HepG2 (cell line): Measurements from ENCODE around the gene MPHOSPH8. TPM values are rescaled to one million over a fixed set of nuclear protein-coding genes. Genes with fewer than 3 reads are reported as not detected.

Experiments
- CEBPB ChIP-seq: IDR thresholded peaks from 2 replicates; pipeline ENCODE4 v1.6.1; 2011; ENCODE audit warnings: low read depth, low read length, improper control_type of control experiment, borderline replicate concordance
- CHD4 ChIP-seq: fragments of 200-600 bp; sonication (generic); IDR thresholded peaks from 2 replicates; pipeline ENCODE4 v1.7.0; 2017; ENCODE audit warnings: mild to moderate bottlenecking, low read length, borderline replicate concordance
- DPF2 ChIP-seq: sonication (generic); formaldehyde crosslinking; IDR thresholded peaks from 2 replicates; pipeline ENCODE4 v1.4.0; 2020; ENCODE audit warnings: mild to moderate bottlenecking, low read depth, missing genetic modification reagents, borderline replicate concordance
- EHMT2 ChIP-seq: fragments of 200-600 bp; sonication (generic); IDR thresholded peaks from 2 replicates; pipeline ENCODE4 v1.7.0; 2017; ENCODE audit warnings: antibody characterized with exemption, low read depth, low read length, borderline replicate concordance
- ELF4 ChIP-seq: sonication (generic); formaldehyde crosslinking; IDR thresholded peaks from 2 replicates; pipeline ENCODE4 v1.5.0; 2020; ENCODE audit warnings: missing genetic modification reagents, mild to moderate bottlenecking, moderate library complexity, borderline replicate concordance
- ETV5 ChIP-seq: IDR thresholded peaks from 2 replicates; pipeline ENCODE4 v1.6.1; 2018; ENCODE audit warnings: missing biosample characterization, missing genetic modification reagents, inconsistent platforms, borderline replicate concordance
- GPN1 ChIP-seq: sonication (generic); formaldehyde crosslinking; IDR thresholded peaks from 2 replicates; pipeline ENCODE4 v1.5.1; 2020; ENCODE audit warnings: missing genetic modification reagents, borderline replicate concordance
- ISL2 ChIP-seq: sonication (generic); formaldehyde crosslinking; IDR thresholded peaks from 2 replicates; pipeline ENCODE4 v1.5.0; 2020; ENCODE audit warnings: missing genetic modification reagents
- KDM2A ChIP-seq: sonication (generic); formaldehyde crosslinking; IDR thresholded peaks from 2 replicates; pipeline ENCODE4 v1.4.0; 2020; ENCODE audit warnings: low read depth, missing genetic modification reagents, borderline replicate concordance
- KDM6A ChIP-seq: IDR thresholded peaks from 2 replicates; pipeline ENCODE4 v1.6.1; 2016; ENCODE audit warnings: low read depth
- KLF12 ChIP-seq: sonication (generic); formaldehyde crosslinking; IDR thresholded peaks from 2 replicates; pipeline ENCODE4 v1.4.0; 2020; ENCODE audit warnings: missing genetic modification reagents, borderline replicate concordance
- KLF16 ChIP-seq, 2 experiments: sonication (generic) in 1 of 2; formaldehyde crosslinking in 1 of 2; IDR thresholded peaks; 2 replicates each; pipeline versions ENCODE4 v1.6.1 to v1.8.0; 2016 to 2023; ENCODE audit warnings: missing genetic modification reagents in 2 of 2, missing compliant biosample characterization in 1 of 2
- MTA1 ChIP-seq: sonication (generic); formaldehyde crosslinking; IDR thresholded peaks from 2 replicates; pipeline ENCODE4 v1.4.0; 2020; ENCODE audit warnings: missing genetic modification reagents, mild to moderate bottlenecking, borderline replicate concordance
- NFYC ChIP-seq: IDR thresholded peaks from 2 replicates; pipeline ENCODE4 v1.6.1; 2016; ENCODE audit warnings: missing genetic modification reagents, missing compliant biosample characterization
- SNRNP70 ChIP-seq: fragments of 200-400 bp; formaldehyde crosslinking; IDR thresholded peaks from 2 replicates; pipeline ENCODE4 v1.6.1; 2017; ENCODE audit warnings: mild to moderate bottlenecking, low read depth, low read length, moderate library complexity
- TBX3 ChIP-seq: fragments of 450-650 bp; IDR thresholded peaks from 2 replicates; pipeline ENCODE4 v1.6.1; 2017; ENCODE audit warnings: antibody characterized with exemption, mild to moderate bottlenecking, inconsistent platforms, borderline replicate concordance
- ZNF614 ChIP-seq: IDR thresholded peaks from 2 replicates; pipeline ENCODE4 v1.6.1; 2018; ENCODE audit warnings: missing biosample characterization, missing genetic modification reagents, inconsistent platforms, borderline replicate concordance
- ZNF768 ChIP-seq: sonication (generic); formaldehyde crosslinking; IDR thresholded peaks from 2 replicates; pipeline ENCODE4 v1.4.0; 2020; ENCODE audit warnings: missing genetic modification reagents
- polyA plus RNA-seq, 8 experiments: library from polyadenylated mRNA; depleted of rRNA in 3 of 8; stranded (reverse) in 7 of 8; unstranded in 1 of 8; fragments of >200 nt; fragmentation: Illumina TruSeq in 4 of 8; extraction: Trizol in 4 of 8; gene quantifications; 2 replicates each; pipeline versions ENCODE4 v1.2.1 to v1.2.3, GENCODE V29; 2011 to 2016; ENCODE audit warnings: low read depth in 4 of 8, missing spikeins in 1 of 8, mixed read lengths in 1 of 8; ENCODE audit not compliant: insufficient read depth in 1 of 8
- total RNA-seq, 5 experiments: library from RNA; depleted of rRNA; stranded (reverse); fragments of >200 nt; fragmentation: Illumina TruSeq; extraction: Trizol; gene quantifications; 2 replicates each; pipeline ENCODE4 v1.2.3, GENCODE V29; 2016; ENCODE audit warnings: low read depth in 1 of 5
- TF ChIP-seq, protein P1 (sequence below): sonication (generic); formaldehyde crosslinking; IDR thresholded peaks from 2 replicates; pipeline ENCODE4 v1.5.0; 2020; ENCODE audit warnings: missing genetic modification reagents
- TF ChIP-seq, protein P2 (sequence below): sonication (generic); formaldehyde crosslinking; IDR thresholded peaks from 2 replicates; pipeline ENCODE4 v1.5.1; 2020; ENCODE audit warnings: mild to moderate bottlenecking, missing genetic modification reagents, moderate library complexity
- TF ChIP-seq, protein P3 (sequence below): IDR thresholded peaks from 2 replicates; pipeline ENCODE4 v1.6.1; 2016; ENCODE audit warnings: missing biosample characterization, missing genetic modification reagents, low read depth
- TF ChIP-seq, protein P4 (sequence below), 2 experiments: sonication (generic) in 1 of 2; formaldehyde crosslinking in 1 of 2; IDR thresholded peaks; 2 replicates each; pipeline versions ENCODE4 v1.4.0 to v1.6.1; 2018 to 2020; ENCODE audit warnings: missing genetic modification reagents in 2 of 2, borderline replicate concordance in 1 of 2, low read depth in 1 of 2, mild to moderate bottlenecking in 1 of 2, missing biosample characterization in 1 of 2
- TF ChIP-seq, protein P5 (sequence below): sonication (generic); formaldehyde crosslinking; IDR thresholded peaks from 2 replicates; pipeline ENCODE4 v1.8.1; 2023; ENCODE audit warnings: missing genetic modification reagents, mild to moderate bottlenecking, borderline replicate concordance

MPHOSPH8 gene
- total and polyA plus RNA-seq, 2 of the 13 experiments (the other 11 are each of a cell fraction or from before 2014, with no cell fraction given) = 17.3 to 20.9 TPM

DNA sequence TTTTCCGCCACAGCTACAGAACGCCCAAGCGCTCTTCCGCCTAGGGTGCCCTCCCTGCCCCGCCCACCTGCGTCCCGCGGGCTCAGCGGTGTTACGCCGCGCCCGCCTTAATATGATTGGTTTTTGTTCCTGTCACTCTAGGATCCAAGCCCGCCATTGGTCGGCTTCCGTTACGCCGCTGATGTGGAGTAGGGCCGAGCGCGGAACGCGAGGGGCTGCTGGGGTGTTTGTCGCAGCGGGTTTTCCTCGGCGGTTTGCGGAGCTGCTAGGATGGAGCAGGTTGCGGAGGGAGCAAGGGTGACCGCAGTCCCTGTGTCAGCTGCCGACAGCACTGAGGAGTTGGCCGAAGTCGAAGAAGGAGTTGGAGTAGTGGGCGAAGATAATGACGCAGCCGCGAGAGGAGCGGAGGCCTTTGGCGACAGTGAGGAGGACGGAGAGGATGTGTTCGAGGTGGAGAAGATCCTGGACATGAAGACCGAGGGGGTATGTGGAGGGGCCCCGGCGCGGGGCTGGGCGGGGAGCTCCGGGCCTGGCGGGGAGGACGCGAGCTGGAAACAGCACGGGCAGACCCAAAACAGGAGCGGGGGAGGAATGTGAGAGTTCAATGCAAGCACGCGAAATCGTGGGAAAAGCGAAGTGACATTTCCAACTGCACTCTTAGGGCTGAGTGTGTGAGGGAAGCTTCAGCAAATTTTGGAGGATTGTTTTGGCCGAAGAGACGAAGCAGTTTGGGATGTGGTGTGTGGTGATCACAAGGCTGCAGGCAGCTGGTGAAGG is at the start of gene MPHOSPH8 (continued):
- TF ChIP-seq, protein P1, sequence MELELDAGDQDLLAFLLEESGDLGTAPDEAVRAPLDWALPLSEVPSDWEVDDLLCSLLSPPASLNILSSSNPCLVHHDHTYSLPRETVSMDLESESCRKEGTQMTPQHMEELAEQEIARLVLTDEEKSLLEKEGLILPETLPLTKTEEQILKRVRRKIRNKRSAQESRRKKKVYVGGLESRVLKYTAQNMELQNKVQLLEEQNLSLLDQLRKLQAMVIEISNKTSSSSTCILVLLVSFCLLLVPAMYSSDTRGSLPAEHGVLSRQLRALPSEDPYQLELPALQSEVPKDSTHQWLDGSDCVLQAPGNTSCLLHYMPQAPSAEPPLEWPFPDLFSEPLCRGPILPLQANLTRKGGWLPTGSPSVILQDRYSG (CRISPR knock-in tag) = no peak
- TF ChIP-seq, protein P2, sequence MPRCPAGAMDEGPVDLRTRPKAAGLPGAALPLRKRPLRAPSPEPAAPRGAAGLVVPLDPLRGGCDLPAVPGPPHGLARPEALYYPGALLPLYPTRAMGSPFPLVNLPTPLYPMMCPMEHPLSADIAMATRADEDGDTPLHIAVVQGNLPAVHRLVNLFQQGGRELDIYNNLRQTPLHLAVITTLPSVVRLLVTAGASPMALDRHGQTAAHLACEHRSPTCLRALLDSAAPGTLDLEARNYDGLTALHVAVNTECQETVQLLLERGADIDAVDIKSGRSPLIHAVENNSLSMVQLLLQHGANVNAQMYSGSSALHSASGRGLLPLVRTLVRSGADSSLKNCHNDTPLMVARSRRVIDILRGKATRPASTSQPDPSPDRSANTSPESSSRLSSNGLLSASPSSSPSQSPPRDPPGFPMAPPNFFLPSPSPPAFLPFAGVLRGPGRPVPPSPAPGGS (CRISPR knock-in tag) = no peak
- TF ChIP-seq, protein P3, sequence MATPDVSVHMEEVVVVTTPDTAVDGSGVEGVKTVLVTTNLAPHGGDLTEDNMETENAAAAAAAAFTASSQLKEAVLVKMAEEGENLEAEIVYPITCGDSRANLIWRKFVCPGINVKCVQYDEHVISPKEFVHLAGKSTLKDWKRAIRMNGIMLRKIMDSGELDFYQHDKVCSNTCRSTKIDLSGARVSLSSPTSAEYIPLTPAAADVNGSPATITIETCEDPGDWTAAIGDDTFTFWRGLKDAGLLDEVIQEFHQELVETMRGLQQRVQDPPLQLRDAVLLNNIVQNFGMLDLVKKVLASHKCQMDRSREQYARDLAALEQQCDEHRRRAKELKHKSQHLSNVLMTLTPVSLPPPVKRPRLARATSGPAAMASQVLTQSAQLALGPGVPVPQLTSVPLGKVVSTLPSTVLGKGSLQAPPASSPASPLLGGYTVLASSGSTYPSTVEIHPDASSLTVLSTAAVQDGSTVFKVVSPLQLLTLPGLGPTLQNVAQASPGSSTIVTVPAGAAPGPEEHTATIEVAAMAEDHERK (CRISPR knock-in tag) = peak; percentile 92
- TF ChIP-seq NFYC (CRISPR knock-in tag) = peak; percentile 98
- peak; percentile 44; the same call in 1 of the 2 replicates for TF ChIP-seq KLF12 (CRISPR knock-in tag)
- TF ChIP-seq SNRNP70 = no peak
- peak; percentile 50; the same call in 1 of the 2 replicates for TF ChIP-seq TBX3
- TF ChIP-seq KDM2A (CRISPR knock-in tag) = peak; percentile 99
- TF ChIP-seq ZNF614 = no peak
- TF ChIP-seq CHD4 = no peak
- TF ChIP-seq CEBPB = no peak
- peak in 1 of 2 experiments; percentile 68; a peak in 2 of 4 replicates for TF ChIP-seq KLF16 (CRISPR knock-in tag; IDR thresholded peaks at IDR 0.05)
- no peak for TF ChIP-seq KDM6A (CRISPR knock-in tag)
- TF ChIP-seq ISL2 = no peak
- TF ChIP-seq ETV5 = peak; percentile 34; the same call in 1 of the 2 replicates
- TF ChIP-seq, protein P4, sequence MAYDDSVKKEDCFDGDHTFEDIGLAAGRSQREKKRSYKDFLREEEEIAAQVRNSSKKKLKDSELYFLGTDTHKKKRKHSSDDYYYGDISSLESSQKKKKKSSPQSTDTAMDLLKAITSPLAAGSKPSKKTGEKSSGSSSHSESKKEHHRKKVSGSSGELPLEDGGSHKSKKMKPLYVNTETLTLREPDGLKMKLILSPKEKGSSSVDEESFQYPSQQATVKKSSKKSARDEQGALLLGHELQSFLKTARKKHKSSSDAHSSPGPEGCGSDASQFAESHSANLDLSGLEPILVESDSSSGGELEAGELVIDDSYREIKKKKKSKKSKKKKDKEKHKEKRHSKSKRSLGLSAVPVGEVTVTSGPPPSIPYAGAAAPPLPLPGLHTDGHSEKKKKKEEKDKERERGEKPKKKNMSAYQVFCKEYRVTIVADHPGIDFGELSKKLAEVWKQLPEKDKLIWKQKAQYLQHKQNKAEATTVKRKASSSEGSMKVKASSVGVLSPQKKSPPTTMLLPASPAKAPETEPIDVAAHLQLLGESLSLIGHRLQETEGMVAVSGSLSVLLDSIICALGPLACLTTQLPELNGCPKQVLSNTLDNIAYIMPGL (CRISPR knock-in tag; IDR thresholded peaks at IDR 0.05; ENCODE audit: borderline replicate concordance in 1 of 2, low read depth in 1 of 2) = peak in 1 of 2 experiments; percentile 78; a peak in 3 of 4 replicates
- TF ChIP-seq GPN1 = no peak
- TF ChIP-seq ZNF768 = peak; percentile 39
- no peak for TF ChIP-seq EHMT2
- peak; percentile 60; the same call in 1 of the 2 replicates for TF ChIP-seq MTA1 (CRISPR knock-in tag)
- TF ChIP-seq DPF2 (CRISPR knock-in tag) = no peak
- peak; percentile 73; the same call in 1 of the 2 replicates for TF ChIP-seq ELF4 (CRISPR knock-in tag)
- TF ChIP-seq, protein P5, sequence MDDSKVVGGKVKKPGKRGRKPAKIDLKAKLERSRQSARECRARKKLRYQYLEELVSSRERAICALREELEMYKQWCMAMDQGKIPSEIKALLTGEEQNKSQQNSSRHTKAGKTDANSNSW (CRISPR knock-in tag) = no peak; the same call in 1 of the 2 replicates
